Brain microvascular endothelial cell (primary cell): ENCODE data around the gene ABCG4.

Experiments used
- DNase-seq: peaks from one replicate; pipeline ENCODE4 v3.0.0-alpha.2; 2020
- H3K27ac ChIP-seq: fragments of 250-450 bp; sonication (Bioruptor Pico); 2 replicates; pipeline ENCODE4 v1.5.1; 2020; ENCODE audit warnings: mild to moderate bottlenecking, moderate library complexity
- H3K27me3 ChIP-seq: fragments of 250-450 bp; sonication (Bioruptor Pico); replicated peaks from 2 replicates; pipeline ENCODE4 v1.5.1; 2020; ENCODE audit warnings: mild to moderate bottlenecking
- H3K36me3 ChIP-seq: fragments of 250-450 bp; sonication (Bioruptor Pico); replicated peaks from 2 replicates; pipeline ENCODE4 v1.5.1; 2020; ENCODE audit warnings: mild to moderate bottlenecking
- H3K4me3 ChIP-seq: 2 replicates; pipeline ENCODE4 v1.5.1; 2011; ENCODE audit warnings: low read depth, mild to moderate bottlenecking, control low read depth, low read length, moderate library complexity
- CTCF ChIP-seq: IDR thresholded peaks from 2 replicates; pipeline ENCODE4 v1.5.1; 2011; ENCODE audit warnings: low read depth, mild to moderate bottlenecking, moderate library complexity, low read length, control low read depth, inconsistent platforms; ENCODE audit errors: missing control alignments
- in situ Hi-C: cut with HindIII; loops from 2 replicates; pipeline ENCODE4 v1.10.0; 2017; ENCODE audit warnings: low sequenced_read_pairs, low pct_ligation_motif_present

The ABCG4 gene

DNA sequence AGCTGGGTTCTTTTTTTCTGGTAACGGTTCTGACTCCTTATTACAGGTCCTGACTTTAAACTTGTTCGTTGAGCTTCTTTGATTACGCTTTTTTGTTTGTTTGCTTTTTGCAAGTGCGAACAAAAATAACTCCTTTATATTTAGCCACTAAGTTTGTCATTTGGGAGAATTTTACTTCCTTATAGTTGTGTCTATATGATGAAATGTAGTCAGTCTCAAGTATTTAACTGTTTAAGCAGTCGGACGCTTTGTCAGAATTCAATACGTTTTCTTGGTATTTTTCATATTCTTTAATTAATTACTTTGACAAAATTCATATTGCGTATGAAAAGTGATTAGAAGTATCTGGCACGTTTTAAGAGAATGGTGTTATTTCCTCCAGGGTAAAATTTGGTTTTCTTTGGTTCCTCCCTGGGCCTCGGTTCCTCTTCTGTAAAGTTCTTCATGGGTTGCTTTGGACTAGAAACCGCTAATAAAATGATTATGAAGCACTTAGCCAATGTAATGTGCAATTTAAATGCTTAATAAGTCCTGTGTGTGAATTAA lies 58.6 kb downstream of the ABCG4 start:
- Histone ChIP-seq H3K4me3 (peak overlapping the region; percentile 89), H3K27me3 (no peaks in the 10 kb centered on the region), H3K27ac (no peak overlapping the region), H3K36me3 (no peaks in the 10 kb centered on the region)
- in situ Hi-C loops, result no loop called here
- no peak for TF ChIP-seq CTCF
- no peak for DNase-seq

- H3K27me3 ChIP-seq, result no peaks in the 10 kb centered on the region
- no peak for TF ChIP-seq CTCF
- in situ Hi-C loops, result no loop called here
- no peak overlapping the region for H3K27ac ChIP-seq
- H3K4me3 ChIP-seq, result no peak overlapping the region
- no peak for DNase-seq
- H3K36me3 ChIP-seq, result no peaks in the 10 kb centered on the region
Measured at GRCh38 chr11:119209186-119209585, 60.3 kb downstream of the ABCG4 start.

- no peak for TF ChIP-seq CTCF
- H3K36me3 ChIP-seq, result no peaks in the 10 kb centered on the region
- in situ Hi-C loops, result no loop called here
- no peaks in the 10 kb centered on the region for H3K27me3 ChIP-seq
- peak; percentile 33 for DNase-seq
- H3K4me3 ChIP-seq, result no peak overlapping the region
- H3K27ac ChIP-seq, result no peak overlapping the region
Measured at GRCh38 chr11:119210050-119210449, 61.2 kb downstream of the ABCG4 start.
